Neural crest cell (in vitro differentiated cells): ENCODE data around the gene TH. TPM values are rescaled to one million over a fixed set of nuclear protein-coding genes. Genes with fewer than 3 reads are reported as not detected.

ENCODE experiments used
- DNase-seq: peaks from one replicate; pipeline ENCODE4 v3.0.0; 2021; ENCODE audit warnings: low read depth, mixed read lengths, low spot score
- H3K27ac Mint-ChIP-seq: one replicate; pipeline ENCODE4 v1.8.0; 2021; ENCODE audit warnings: mild to moderate bottlenecking, mixed read lengths; ENCODE audit not compliant: unreplicated experiment
- H3K27me3 Mint-ChIP-seq: 2 replicates; pipeline ENCODE4 v1.8.0; 2021; ENCODE audit warnings: low read depth, mild to moderate bottlenecking, mixed read lengths
- H3K36me3 Mint-ChIP-seq: 2 replicates; pipeline ENCODE4 v1.8.0; 2021; ENCODE audit warnings: low read depth, mild to moderate bottlenecking, mixed read lengths
- H3K4me1 Mint-ChIP-seq: 2 replicates; pipeline ENCODE4 v1.8.0; 2021; ENCODE audit warnings: mixed read lengths
- H3K4me3 Mint-ChIP-seq: one replicate; pipeline ENCODE4 v1.8.0; 2021; ENCODE audit warnings: mild to moderate bottlenecking, mixed read lengths
- H3K9me3 Mint-ChIP-seq: 2 replicates; pipeline ENCODE4 v1.8.0; 2021; ENCODE audit warnings: mixed read lengths
- CTCF ChIP-seq: fragments of 200-600 bp; sonication (generic); conservative IDR thresholded peaks from 2 replicates; pipeline ENCODE4 v1.5.0; 2021; ENCODE audit warnings: antibody characterized with exemption, mild to moderate bottlenecking
- total RNA-seq: library from RNA; stranded (reverse); gene quantifications from 2 replicates; pipeline ENCODE4 v1.2.1, GENCODE V29; 2021

Gene TH
- total RNA-seq, 1 donor from 2014 or later = 0.61 TPM

DNA sequence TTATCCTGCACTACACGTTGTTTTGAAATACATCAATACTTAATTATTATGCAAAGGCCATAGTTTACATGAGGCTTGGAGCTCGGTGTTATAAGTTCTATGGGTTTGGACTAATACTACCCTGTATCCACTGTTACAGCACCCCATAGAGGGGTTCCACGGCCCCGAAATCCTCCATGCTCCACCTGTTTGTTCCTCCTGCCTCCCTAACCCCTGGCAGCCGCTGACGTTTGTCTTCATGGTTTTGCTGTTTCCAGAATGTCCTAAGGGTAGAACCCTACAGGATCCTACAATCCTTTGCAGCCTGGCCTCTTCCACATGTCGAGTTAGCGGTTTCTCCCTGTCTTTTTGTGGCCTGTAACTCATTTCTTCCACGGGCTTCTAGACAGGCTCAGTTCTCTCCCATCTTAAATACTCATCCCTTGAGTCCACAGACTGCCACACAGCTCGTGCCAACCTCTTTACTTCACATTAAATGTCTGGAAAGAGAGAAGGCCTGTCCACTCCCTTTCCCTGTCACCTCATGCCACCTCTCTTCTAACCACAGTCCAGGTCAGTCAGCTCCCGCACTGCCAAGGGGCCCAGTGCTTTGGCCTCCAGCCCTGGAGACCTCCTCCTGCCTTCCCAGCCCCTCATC lies 42.4 kb upstream of the TH start:
- H3K4me1 Mint-ChIP-seq = peaks cover 29% of the 10 kb centered on the region
- no peak for DNase-seq
- H3K4me3 Mint-ChIP-seq = peak overlapping the region; percentile 39
- H3K27ac Mint-ChIP-seq = peak overlapping the region; percentile 40
- H3K27me3 Mint-ChIP-seq = peaks cover 2% of the 10 kb centered on the region
- H3K36me3 Mint-ChIP-seq = no peaks in the 10 kb centered on the region
- no peak for TF ChIP-seq CTCF
- no peaks in the 10 kb centered on the region for H3K9me3 Mint-ChIP-seq

DNA sequence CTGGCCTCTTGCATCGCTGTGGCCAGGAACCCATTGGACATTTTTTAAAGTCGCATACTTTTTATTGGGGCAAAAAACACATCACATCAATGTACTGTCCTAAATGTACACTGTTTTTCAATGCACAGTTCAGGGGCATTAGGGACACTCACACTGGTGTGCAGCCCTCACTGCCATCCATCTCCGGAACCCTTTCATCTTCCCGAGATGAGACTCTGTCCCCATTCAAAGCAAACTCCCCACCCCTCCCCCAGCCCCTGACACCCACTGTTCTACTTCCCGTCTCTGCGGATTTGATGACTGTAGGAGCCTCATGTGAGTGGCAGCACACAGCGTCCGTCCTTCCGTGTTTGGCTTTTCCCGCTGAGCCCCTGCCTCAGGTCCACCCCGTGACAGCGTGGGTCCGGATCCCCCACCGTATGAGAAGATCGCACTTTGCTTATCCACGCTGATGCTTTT lies 41.8 kb upstream of the TH start:
- H3K36me3 Mint-ChIP-seq = no peaks in the 10 kb centered on the region
- peak overlapping the region; percentile 39 for H3K4me3 Mint-ChIP-seq
- no peak for TF ChIP-seq CTCF
- H3K27me3 Mint-ChIP-seq = no peaks in the 10 kb centered on the region
- no peak overlapping the region for H3K27ac Mint-ChIP-seq
- DNase-seq = no peak
- peaks cover 29% of the 10 kb centered on the region for H3K4me1 Mint-ChIP-seq
- H3K9me3 Mint-ChIP-seq = no peaks in the 10 kb centered on the region

DNA sequence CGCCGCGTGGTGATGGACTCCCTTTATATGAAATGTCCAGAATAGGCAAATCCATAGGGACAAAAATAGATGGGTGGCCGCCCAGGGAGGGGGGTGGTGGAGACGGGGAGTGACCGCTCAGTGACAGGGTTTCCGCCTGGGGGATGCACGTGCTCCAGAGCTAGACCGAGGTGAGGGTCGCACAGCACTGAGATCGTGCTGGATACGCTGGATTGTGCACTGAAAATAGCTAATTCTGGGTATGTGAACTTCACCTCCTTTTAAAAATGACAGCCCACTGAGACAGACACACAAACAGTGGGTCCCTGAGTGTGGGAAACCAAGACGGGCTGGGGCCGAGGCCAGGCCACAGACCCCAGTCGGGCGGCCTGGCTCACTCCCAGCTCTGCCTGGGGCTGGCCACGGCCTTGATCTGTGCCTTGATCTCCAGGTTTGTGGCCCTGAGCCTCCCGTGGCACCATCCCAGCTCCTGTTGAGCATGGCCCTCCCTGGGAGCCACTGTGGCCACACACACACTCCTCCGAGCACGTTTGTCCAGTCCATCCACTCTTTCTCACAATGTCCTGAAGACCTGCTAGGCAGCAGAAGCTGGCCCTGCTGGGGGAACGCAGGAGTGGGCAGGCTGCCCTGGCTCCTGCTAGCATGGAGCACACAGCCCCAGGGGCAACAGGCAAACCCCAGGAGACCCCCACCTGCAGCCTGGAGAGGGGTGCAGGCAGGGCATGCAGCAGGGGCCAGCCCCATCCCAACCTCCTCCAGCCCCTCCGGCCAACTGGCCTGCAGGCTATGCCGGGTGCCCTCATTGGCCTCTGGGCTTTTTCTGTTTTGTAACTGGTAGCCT lies 41.0 kb upstream of the TH start:
- H3K27me3 Mint-ChIP-seq = no peaks in the 10 kb centered on the region
- H3K36me3 Mint-ChIP-seq = no peaks in the 10 kb centered on the region
- peak overlapping the region; percentile 97 for H3K27ac Mint-ChIP-seq
- no peaks in the 10 kb centered on the region for H3K9me3 Mint-ChIP-seq
- DNase-seq = no peak
- H3K4me3 Mint-ChIP-seq = no peak overlapping the region
- no peak for TF ChIP-seq CTCF
- peaks cover 29% of the 10 kb centered on the region for H3K4me1 Mint-ChIP-seq

GRCh38 chr11:2211113-2211971 lies 39.7 kb upstream of the TH start:
- peak overlapping the region; percentile 92 for H3K27ac Mint-ChIP-seq
- no peaks in the 10 kb centered on the region for H3K36me3 Mint-ChIP-seq
- TF ChIP-seq CTCF = no peak
- peaks cover 29% of the 10 kb centered on the region for H3K4me1 Mint-ChIP-seq
- peak overlapping the region; percentile 61 for H3K4me3 Mint-ChIP-seq
- no peaks in the 10 kb centered on the region for H3K9me3 Mint-ChIP-seq
- H3K27me3 Mint-ChIP-seq = no peaks in the 10 kb centered on the region
- no peak for DNase-seq

DNA sequence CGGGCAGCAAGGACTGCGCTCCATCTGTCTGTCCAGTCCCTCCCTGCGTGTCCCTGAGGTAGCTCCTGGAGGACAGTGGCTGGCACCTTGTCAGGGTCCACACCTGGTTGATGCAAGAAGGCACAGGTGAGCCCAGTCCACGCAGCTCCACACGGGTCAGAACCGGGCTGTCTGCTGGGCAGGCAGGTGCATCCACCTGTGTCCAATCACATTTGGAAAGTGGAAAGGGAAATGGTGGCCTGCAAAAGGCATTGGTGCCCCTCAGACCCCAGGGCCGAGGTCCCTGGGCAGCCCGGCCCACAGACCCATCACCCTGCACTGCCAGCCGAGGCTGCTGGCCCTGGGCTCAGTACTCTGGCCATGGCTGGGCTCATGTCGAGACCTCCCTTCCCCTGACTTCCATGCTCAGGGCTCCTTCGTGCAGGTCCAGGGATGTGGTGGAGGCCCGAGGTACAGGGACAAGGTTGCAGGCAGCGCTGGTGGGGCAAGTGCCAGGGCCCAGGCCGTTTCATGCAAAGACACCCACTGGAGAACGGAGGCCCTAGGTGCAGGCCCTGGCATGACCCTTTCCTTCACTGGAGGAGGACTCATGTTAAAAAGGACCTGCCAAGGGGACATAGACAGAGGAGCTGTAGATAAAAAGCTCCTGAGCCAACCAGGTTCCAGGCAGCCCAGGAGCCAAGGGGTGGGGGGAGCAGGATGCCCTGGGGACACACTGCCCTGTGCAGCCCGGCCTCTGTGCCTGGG lies 38.9 kb upstream of the TH start:
- no peak for TF ChIP-seq CTCF
- Mint-ChIP-seq H3K4me3 (no peak overlapping the region), H3K4me1 (peaks cover 29% of the 10 kb centered on the region), H3K27me3 (no peaks in the 10 kb centered on the region), H3K27ac (peak overlapping the region; percentile 91), H3K36me3 (no peaks in the 10 kb centered on the region), H3K9me3 (no peaks in the 10 kb centered on the region)
- no peak for DNase-seq
